Astrocyte (in vitro differentiated cells and primary cell): ENCODE data around the gene SLC35G1. TPM values are rescaled to one million over a fixed set of nuclear protein-coding genes. Genes with fewer than 3 reads are reported as not detected.

ENCODE experiments used
- DNase-seq: peaks from one replicate; pipeline ENCODE4 v3.0.0-alpha.2; 2010; ENCODE audit warnings: low read depth
- FAIRE-seq: peaks from 2 replicates; lab custom pipeline; 2011; peaks lifted over from hg19 to GRCh38; lab: Jason Lieb, UNC
- H2AFZ ChIP-seq: 2 replicates; pipeline ENCODE4 v1.6.0; 2012; ENCODE audit warnings: low read depth, low read length, inconsistent platforms
- H3K27ac ChIP-seq: 2 replicates; pipeline ENCODE4 v1.5.1; 2011; ENCODE audit warnings: low read depth, low read length, inconsistent platforms
- H3K27me3 ChIP-seq: 2 replicates; pipeline ENCODE4 v1.6.0; 2011; ENCODE audit warnings: low read length, inconsistent platforms; ENCODE audit not compliant: insufficient read depth
- H3K36me3 ChIP-seq: 2 replicates; pipeline ENCODE4 v1.5.1; 2011; ENCODE audit warnings: low read length, inconsistent platforms; ENCODE audit not compliant: insufficient read depth
- H3K4me1 ChIP-seq: 2 replicates; pipeline ENCODE4 v1.5.1; 2011; ENCODE audit warnings: low read length, inconsistent platforms; ENCODE audit not compliant: insufficient read depth
- H3K4me2 ChIP-seq: 2 replicates; pipeline ENCODE4 v1.6.0; 2012; ENCODE audit warnings: low read length, inconsistent platforms
- H3K4me3 ChIP-seq: 2 replicates; pipeline ENCODE4 v1.5.1; 2011; ENCODE audit warnings: low read depth, mild to moderate bottlenecking, low read length, inconsistent platforms; ENCODE audit not compliant: insufficient read depth
- H3K79me2 ChIP-seq: 2 replicates; pipeline ENCODE4 v1.6.0; 2012; ENCODE audit warnings: mild to moderate bottlenecking, low read length, inconsistent platforms; ENCODE audit not compliant: insufficient read depth
- H3K9ac ChIP-seq: 2 replicates; pipeline ENCODE4 v1.6.0; 2012; ENCODE audit warnings: mild to moderate bottlenecking, low read length, inconsistent platforms
- H3K9me3 ChIP-seq: 2 replicates; pipeline ENCODE4 v1.5.1; 2012; ENCODE audit warnings: low read depth, mild to moderate bottlenecking, low read length, inconsistent platforms; ENCODE audit not compliant: insufficient read depth
- H4K20me1 ChIP-seq: 2 replicates; pipeline ENCODE4 v1.6.0; 2012; ENCODE audit warnings: low read length, inconsistent platforms; ENCODE audit not compliant: insufficient read depth
- H3K27ac Mint-ChIP-seq: one replicate; pipeline ENCODE4 v1.8.0; 2021; ENCODE audit warnings: mild to moderate bottlenecking, mixed read lengths; ENCODE audit not compliant: unreplicated experiment
- H3K27me3 Mint-ChIP-seq: one replicate; pipeline ENCODE4 v1.8.0; 2021; ENCODE audit warnings: low read depth, mixed read lengths; ENCODE audit not compliant: unreplicated experiment
- H3K36me3 Mint-ChIP-seq: one replicate; pipeline ENCODE4 v1.8.0; 2021; ENCODE audit warnings: low read depth, mixed read lengths; ENCODE audit not compliant: unreplicated experiment
- H3K4me1 Mint-ChIP-seq: one replicate; pipeline ENCODE4 v1.8.0; 2021; ENCODE audit warnings: low read depth, mixed read lengths; ENCODE audit not compliant: unreplicated experiment
- H3K4me3 Mint-ChIP-seq: one replicate; pipeline ENCODE4 v1.8.0; 2021; ENCODE audit warnings: mild to moderate bottlenecking, moderate library complexity, mixed read lengths; ENCODE audit not compliant: unreplicated experiment
- H3K9me3 Mint-ChIP-seq: one replicate; pipeline ENCODE4 v1.8.0; 2021; ENCODE audit warnings: mild to moderate bottlenecking, mixed read lengths; ENCODE audit not compliant: unreplicated experiment
- EZH2 ChIP-seq: IDR thresholded peaks from 2 replicates; pipeline ENCODE4 v1.6.1; 2012; ENCODE audit warnings: mild to moderate bottlenecking, low read length, inconsistent platforms; ENCODE audit not compliant: insufficient read depth
- total RNA-seq: library from RNA; stranded (reverse); gene quantifications from 2 replicates; pipeline ENCODE4 v1.2.1, GENCODE V29; 2021
- TF ChIP-seq, protein P1 (sequence below): IDR thresholded peaks from 2 replicates; pipeline ENCODE4 v1.5.1; 2011; ENCODE audit warnings: low read depth, mild to moderate bottlenecking, inconsistent platforms, low read length, moderate library complexity; ENCODE audit not compliant: insufficient read depth

The SLC35G1 gene
- total RNA-seq, 1 donor from 2014 or later = 3.5 TPM

- no peak for DNase-seq
Measured at GRCh38 chr10:93879273-93879672, 14.5 kb upstream of the SLC35G1 start.

GRCh38 chr10:93894516-93895378, 969 bp downstream of the SLC35G1 start:
- Mint-ChIP-seq H3K27me3 (peaks cover 12% of the 10 kb centered on the region), H3K27ac (no peak overlapping the region), H3K36me3 (no peaks in the 10 kb centered on the region), H3K9me3 (no peaks in the 10 kb centered on the region), H3K4me1 (no peaks in the 10 kb centered on the region), H3K4me3 (peak overlapping the region; percentile 93)
- FAIRE-seq (no peak), DNase-seq (no peak)
- H4K20me1 ChIP-seq = no peaks in the 10 kb centered on the region
- H3K36me3 ChIP-seq = no peaks in the 10 kb centered on the region
- peaks cover 13% of the 10 kb centered on the region for H3K79me2 ChIP-seq
- no peaks in the 10 kb centered on the region for H3K27me3 ChIP-seq
- TF ChIP-seq, protein P1, sequence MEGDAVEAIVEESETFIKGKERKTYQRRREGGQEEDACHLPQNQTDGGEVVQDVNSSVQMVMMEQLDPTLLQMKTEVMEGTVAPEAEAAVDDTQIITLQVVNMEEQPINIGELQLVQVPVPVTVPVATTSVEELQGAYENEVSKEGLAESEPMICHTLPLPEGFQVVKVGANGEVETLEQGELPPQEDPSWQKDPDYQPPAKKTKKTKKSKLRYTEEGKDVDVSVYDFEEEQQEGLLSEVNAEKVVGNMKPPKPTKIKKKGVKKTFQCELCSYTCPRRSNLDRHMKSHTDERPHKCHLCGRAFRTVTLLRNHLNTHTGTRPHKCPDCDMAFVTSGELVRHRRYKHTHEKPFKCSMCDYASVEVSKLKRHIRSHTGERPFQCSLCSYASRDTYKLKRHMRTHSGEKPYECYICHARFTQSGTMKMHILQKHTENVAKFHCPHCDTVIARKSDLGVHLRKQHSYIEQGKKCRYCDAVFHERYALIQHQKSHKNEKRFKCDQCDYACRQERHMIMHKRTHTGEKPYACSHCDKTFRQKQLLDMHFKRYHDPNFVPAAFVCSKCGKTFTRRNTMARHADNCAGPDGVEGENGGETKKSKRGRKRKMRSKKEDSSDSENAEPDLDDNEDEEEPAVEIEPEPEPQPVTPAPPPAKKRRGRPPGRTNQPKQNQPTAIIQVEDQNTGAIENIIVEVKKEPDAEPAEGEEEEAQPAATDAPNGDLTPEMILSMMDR = no peak
- no peak for TF ChIP-seq EZH2
- peak overlapping the region; percentile 84 for H3K9ac ChIP-seq
- peak overlapping the region; percentile 99 for H2AFZ ChIP-seq
- no peaks in the 10 kb centered on the region for H3K9me3 ChIP-seq
- H3K4me3 ChIP-seq = peak overlapping the region; percentile 79
- peaks cover 4% of the 10 kb centered on the region for H3K4me1 ChIP-seq
- peak overlapping the region; percentile 92 for H3K4me2 ChIP-seq
- no peak overlapping the region for H3K27ac ChIP-seq

More at GRCh38 chr10:93879273-93879672, 14.5 kb upstream of the SLC35G1 start:
- Mint-ChIP-seq H3K27me3 (no peaks in the 10 kb centered on the region), H3K4me1 (peaks cover 3% of the 10 kb centered on the region), H3K27ac (no peak overlapping the region), H3K4me3 (no peak overlapping the region), H3K36me3 (no peaks in the 10 kb centered on the region), H3K9me3 (no peaks in the 10 kb centered on the region)
- peaks cover 3% of the 10 kb centered on the region for H3K4me1 ChIP-seq
- no peaks in the 10 kb centered on the region for H3K9me3 ChIP-seq
- H3K4me2 ChIP-seq = no peak overlapping the region
- FAIRE-seq = no peak
- no peak overlapping the region for H3K4me3 ChIP-seq
- no peak overlapping the region for H3K27ac ChIP-seq
- no peaks in the 10 kb centered on the region for H3K79me2 ChIP-seq
- H4K20me1 ChIP-seq = no peaks in the 10 kb centered on the region
- no peak overlapping the region for H3K9ac ChIP-seq
- no peak for TF ChIP-seq EZH2
- TF ChIP-seq, protein P1 = no peak
- H2AFZ ChIP-seq = no peak overlapping the region
- H3K27me3 ChIP-seq = no peaks in the 10 kb centered on the region
- H3K36me3 ChIP-seq = no peaks in the 10 kb centered on the region
